ENCODE data around the gene ELP2. TPM values are rescaled to one million over a fixed set of nuclear protein-coding genes. Genes with fewer than 3 reads are reported as not detected.
A peak's percentile ranks its signal among the peaks of the same experiment; 100 is the strongest.

Gene ELP2
- total RNA-seq, 1 donor from 2014 or later = 89.9 TPM

GRCh38 chr18:36183987-36184386 lies 54.3 kb downstream of the ELP2 start:
- no peaks in the 10 kb centered on the region for H3K27me3 Mint-ChIP-seq (ENCODE audit: unreplicated experiment)
- H3K36me3 Mint-ChIP-seq (ENCODE audit: unreplicated experiment) = no peaks in the 10 kb centered on the region
- H3K4me1 Mint-ChIP-seq (ENCODE audit: unreplicated experiment) = peaks cover 44% of the 10 kb centered on the region
- TF ChIP-seq CTCF (IDR thresholded peaks at IDR 0.05) = no peak
- no peak for DNase-seq (ENCODE audit: extremely low spot score, unreplicated experiment)
- no peak overlapping the region for H3K4me3 Mint-ChIP-seq (ENCODE audit: unreplicated experiment)
- H3K27ac Mint-ChIP-seq (ENCODE audit: unreplicated experiment) = no peak overlapping the region
- no peaks in the 10 kb centered on the region for H3K9me3 Mint-ChIP-seq (ENCODE audit: unreplicated experiment)

GRCh38 chr18:36185157-36185556 lies 55.5 kb downstream of the ELP2 start:
- Mint-ChIP-seq H3K27ac (ENCODE audit: unreplicated experiment) (no peak overlapping the region), H3K36me3 (ENCODE audit: unreplicated experiment) (no peaks in the 10 kb centered on the region), H3K27me3 (ENCODE audit: unreplicated experiment) (no peaks in the 10 kb centered on the region), H3K4me3 (ENCODE audit: unreplicated experiment) (no peak overlapping the region), H3K9me3 (ENCODE audit: unreplicated experiment) (no peaks in the 10 kb centered on the region), H3K4me1 (ENCODE audit: unreplicated experiment) (peaks cover 39% of the 10 kb centered on the region)
- peak; percentile 27 for DNase-seq (ENCODE audit: extremely low spot score, unreplicated experiment)
- no peak for TF ChIP-seq CTCF (IDR thresholded peaks at IDR 0.05)

- Mint-ChIP-seq H3K27me3 (ENCODE audit: unreplicated experiment) (no peaks in the 10 kb centered on the region), H3K4me3 (ENCODE audit: unreplicated experiment) (peak overlapping the region; percentile 90), H3K4me1 (ENCODE audit: unreplicated experiment) (peaks cover 32% of the 10 kb centered on the region), H3K27ac (ENCODE audit: unreplicated experiment) (no peak overlapping the region), H3K36me3 (ENCODE audit: unreplicated experiment) (no peaks in the 10 kb centered on the region), H3K9me3 (ENCODE audit: unreplicated experiment) (no peaks in the 10 kb centered on the region)
- peak; percentile 77 for DNase-seq (ENCODE audit: extremely low spot score, unreplicated experiment)
- TF ChIP-seq CTCF (IDR thresholded peaks at IDR 0.05) = no peak
Measured at GRCh38 chr18:36185901-36186460, 56.3 kb downstream of the ELP2 start.

GRCh38 chr18:36186461-36187192 lies 56.9 kb downstream of the ELP2 start:
- Mint-ChIP-seq H3K4me1 (ENCODE audit: unreplicated experiment) (peaks cover 31% of the 10 kb centered on the region), H3K27me3 (ENCODE audit: unreplicated experiment) (no peaks in the 10 kb centered on the region), H3K36me3 (ENCODE audit: unreplicated experiment) (no peaks in the 10 kb centered on the region), H3K27ac (ENCODE audit: unreplicated experiment) (no peak overlapping the region), H3K9me3 (ENCODE audit: unreplicated experiment) (no peaks in the 10 kb centered on the region), H3K4me3 (ENCODE audit: unreplicated experiment) (peak overlapping the region; percentile 90)
- DNase-seq (ENCODE audit: extremely low spot score, unreplicated experiment) = peak; percentile 84
- no peak for TF ChIP-seq CTCF (IDR thresholded peaks at IDR 0.05)

GRCh38 chr18:36187193-36187825 lies 57.6 kb downstream of the ELP2 start, which contains the start of gene MOCOS:
Gene MOCOS (plus strand): TSS chr18:36187497. CDS start chr18:36187540, 43 bp downstream.
- no peaks in the 10 kb centered on the region for H3K36me3 Mint-ChIP-seq (ENCODE audit: unreplicated experiment)
- peak within 1 kb of the TSS; percentile 69 for H3K27ac Mint-ChIP-seq (ENCODE audit: unreplicated experiment)
- DNase-seq (ENCODE audit: extremely low spot score, unreplicated experiment) = peak; percentile 92
- peaks cover 25% of the 10 kb centered on the region for H3K4me1 Mint-ChIP-seq (ENCODE audit: unreplicated experiment)
- TF ChIP-seq CTCF (IDR thresholded peaks at IDR 0.05) = no peak
- no peaks in the 10 kb centered on the region for H3K9me3 Mint-ChIP-seq (ENCODE audit: unreplicated experiment)
- peak within 1 kb of the TSS; percentile 90 for H3K4me3 Mint-ChIP-seq (ENCODE audit: unreplicated experiment)
- no peaks in the 10 kb centered on the region for H3K27me3 Mint-ChIP-seq (ENCODE audit: unreplicated experiment)
